Prostate gland (tissue), 2 donors: ENCODE measurements around the gene SLC22A3.

Source experiments
- CTCF ChIP-seq, 4 experiments: fragments of 200-600 bp in 2 of 4; fragments of 450-650 bp in 2 of 4; sonication (generic) in 2 of 4; IDR thresholded peaks; 1 replicate in 3 of 4; 2 replicates in 1 of 4; pipeline ENCODE4 v1.5.1; 2016 to 2019; ENCODE audit warnings: antibody characterized with exemption in 4 of 4, mild to moderate bottlenecking in 2 of 4, moderate library complexity in 2 of 4
- POLR2AphosphoS5 ChIP-seq: sonication (generic); formaldehyde crosslinking; IDR thresholded peaks from one replicate; pipeline ENCODE4 v1.6.1; 2017; ENCODE audit warnings: antibody characterized with exemption

DNA sequence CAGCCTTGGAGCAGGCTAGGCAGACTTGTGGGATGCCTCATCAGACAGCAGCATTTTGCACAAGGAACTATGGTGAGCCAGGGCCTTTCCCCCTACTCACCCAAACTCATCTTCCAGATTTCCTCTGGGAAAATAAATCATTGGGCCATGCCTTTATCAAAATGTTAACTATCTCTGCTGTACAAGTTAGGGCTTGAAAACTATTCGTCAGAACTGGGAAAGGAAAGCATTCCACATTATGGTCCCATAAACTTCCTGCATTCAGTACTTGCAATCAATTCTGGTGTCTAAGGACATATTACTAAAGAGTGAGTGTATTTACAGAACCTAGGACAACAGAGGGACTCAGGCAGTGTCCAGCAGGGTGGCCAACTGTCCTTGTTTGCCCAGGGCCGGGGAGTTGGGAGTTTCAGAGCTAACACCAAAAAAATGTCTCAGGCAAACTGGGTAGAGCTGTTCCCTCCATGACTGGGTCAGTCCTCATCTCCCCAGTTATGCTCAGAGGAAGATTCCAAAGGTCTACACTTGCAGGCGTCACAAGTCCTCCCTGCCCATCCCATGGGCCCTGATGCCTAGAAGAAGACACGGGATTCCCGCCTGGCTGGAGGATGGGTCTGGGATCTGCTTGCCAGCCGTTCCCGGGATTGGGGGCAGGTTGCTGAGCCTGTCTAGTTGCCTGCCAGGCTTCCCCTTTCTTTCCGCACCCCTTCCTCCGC is 72.2 kb downstream of the SLC22A3 start:
- TF ChIP-seq CTCF (IDR thresholded peaks at IDR 0.05) (no peak), POLR2AphosphoS5 (no peak)
